ENCODE data around the gene JPH3.

The JPH3 gene

DNA sequence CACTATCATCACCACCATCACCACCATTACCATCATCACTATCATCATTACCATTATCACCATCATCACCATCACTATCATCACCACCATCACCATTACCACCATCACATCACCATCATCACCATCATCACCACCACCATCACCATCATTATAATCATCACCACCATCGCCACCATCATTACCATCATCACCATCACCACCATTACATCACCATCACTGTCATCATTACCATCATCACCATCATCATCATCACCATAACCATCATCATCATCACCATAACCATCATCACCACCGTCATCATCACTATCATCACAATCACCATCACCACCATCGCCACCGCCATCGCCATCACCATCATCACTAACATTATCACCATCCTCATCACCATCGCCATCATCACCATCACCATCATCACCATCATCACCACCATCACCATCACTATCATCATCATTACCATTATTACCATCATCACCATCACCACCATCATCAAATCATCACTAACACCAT is 4.9 kb upstream of the JPH3 start:
- no peaks in the 10 kb centered on the region for H3K4me1 ChIP-seq (ENCODE audit: control insufficient read depth, low read length)
- H3K79me2 ChIP-seq (ENCODE audit: control insufficient read depth, low read length) = no peaks in the 10 kb centered on the region
- H3K27me3 ChIP-seq (ENCODE audit: control insufficient read depth, low read length) = peaks cover 17% of the 10 kb centered on the region
- no peak overlapping the region for H3K27ac ChIP-seq (ENCODE audit: low read depth, low read length)
- H3F3A ChIP-seq (ENCODE audit: control insufficient read depth, insufficient read depth) = no peaks in the 10 kb centered on the region
- no peak overlapping the region for H3K4me2 ChIP-seq (ENCODE audit: low read length)
- no peaks in the 10 kb centered on the region for H3K9me2 ChIP-seq (replicated peaks; ENCODE audit: control insufficient read depth, low read length)
- H4K20me1 ChIP-seq (ENCODE audit: control insufficient read depth, insufficient read depth, low read depth, low read length) = no peaks in the 10 kb centered on the region
- no peaks in the 10 kb centered on the region for H3K9me3 ChIP-seq (ENCODE audit: control insufficient read depth, insufficient read depth, low read length)
- no peak overlapping the region for H3K4me3 ChIP-seq (ENCODE audit: low read length)
- TF ChIP-seq, protein P1, sequence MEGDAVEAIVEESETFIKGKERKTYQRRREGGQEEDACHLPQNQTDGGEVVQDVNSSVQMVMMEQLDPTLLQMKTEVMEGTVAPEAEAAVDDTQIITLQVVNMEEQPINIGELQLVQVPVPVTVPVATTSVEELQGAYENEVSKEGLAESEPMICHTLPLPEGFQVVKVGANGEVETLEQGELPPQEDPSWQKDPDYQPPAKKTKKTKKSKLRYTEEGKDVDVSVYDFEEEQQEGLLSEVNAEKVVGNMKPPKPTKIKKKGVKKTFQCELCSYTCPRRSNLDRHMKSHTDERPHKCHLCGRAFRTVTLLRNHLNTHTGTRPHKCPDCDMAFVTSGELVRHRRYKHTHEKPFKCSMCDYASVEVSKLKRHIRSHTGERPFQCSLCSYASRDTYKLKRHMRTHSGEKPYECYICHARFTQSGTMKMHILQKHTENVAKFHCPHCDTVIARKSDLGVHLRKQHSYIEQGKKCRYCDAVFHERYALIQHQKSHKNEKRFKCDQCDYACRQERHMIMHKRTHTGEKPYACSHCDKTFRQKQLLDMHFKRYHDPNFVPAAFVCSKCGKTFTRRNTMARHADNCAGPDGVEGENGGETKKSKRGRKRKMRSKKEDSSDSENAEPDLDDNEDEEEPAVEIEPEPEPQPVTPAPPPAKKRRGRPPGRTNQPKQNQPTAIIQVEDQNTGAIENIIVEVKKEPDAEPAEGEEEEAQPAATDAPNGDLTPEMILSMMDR (IDR thresholded peaks at IDR 0.05; ENCODE audit: low read depth, low read length, poor library complexity, severe bottlenecking) = no peak
- TF ChIP-seq EZH2phosphoT487 (IDR thresholded peaks at IDR 0.05; ENCODE audit: borderline replicate concordance, low read length) = no peak
- H3K36me3 ChIP-seq (ENCODE audit: control insufficient read depth, low read length) = no peaks in the 10 kb centered on the region

DNA sequence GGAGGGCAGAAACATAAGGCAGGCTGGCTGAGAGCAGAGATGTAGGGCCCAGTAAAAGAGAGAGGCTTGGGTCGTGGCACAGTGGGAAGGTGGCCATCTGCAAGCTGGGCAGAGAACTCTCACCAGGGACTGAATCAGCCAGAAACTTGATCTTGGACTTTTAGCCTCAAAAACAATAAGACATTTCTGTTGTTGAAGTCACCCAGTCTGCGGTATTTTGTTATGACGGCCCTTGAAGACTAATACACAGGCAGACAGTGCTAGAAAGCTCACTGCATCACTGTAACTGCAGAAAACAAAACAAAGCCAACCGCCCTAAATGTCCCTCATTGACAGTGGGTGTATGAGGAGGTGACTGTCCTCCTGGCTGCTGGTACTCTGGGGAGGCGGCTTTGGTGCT is 3.9 kb upstream of the JPH3 start:
- Histone ChIP-seq H3K4me1 (ENCODE audit: control insufficient read depth, low read length) (no peaks in the 10 kb centered on the region), H3K27me3 (ENCODE audit: control insufficient read depth, low read length) (peaks cover 17% of the 10 kb centered on the region)

DNA sequence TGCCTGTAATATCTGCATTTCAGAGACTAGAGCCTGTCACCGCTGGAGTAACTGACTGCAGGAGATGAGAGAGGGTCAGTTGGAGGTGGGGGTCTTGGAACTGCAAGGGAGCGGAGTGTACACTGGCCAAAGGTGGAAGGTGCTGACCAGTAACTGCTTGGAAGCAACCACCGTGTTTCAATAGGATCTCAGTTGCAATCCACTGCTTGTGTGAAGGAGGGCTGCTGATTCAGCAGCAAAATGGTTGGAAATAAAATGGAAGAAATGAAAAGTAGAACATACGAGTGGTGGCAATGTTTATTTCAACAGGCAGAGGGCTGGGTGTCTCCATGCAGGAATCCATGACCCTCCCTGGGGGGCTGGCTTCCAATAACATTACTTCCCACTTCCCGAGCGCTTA is 2.1 kb upstream of the JPH3 start:
- H3K79me2 ChIP-seq (ENCODE audit: control insufficient read depth, low read length) = no peaks in the 10 kb centered on the region
- H3K9me3 ChIP-seq (ENCODE audit: control insufficient read depth, insufficient read depth, low read length) = no peaks in the 10 kb centered on the region
- no peaks in the 10 kb centered on the region for H4K20me1 ChIP-seq (ENCODE audit: control insufficient read depth, insufficient read depth, low read depth, low read length)
- peaks cover 17% of the 10 kb centered on the region for H3K27me3 ChIP-seq (ENCODE audit: control insufficient read depth, low read length)
- no peak overlapping the region for H3K4me3 ChIP-seq (ENCODE audit: low read length)
- no peaks in the 10 kb centered on the region for H3F3A ChIP-seq (ENCODE audit: control insufficient read depth, insufficient read depth)
- H3K9me2 ChIP-seq (replicated peaks; ENCODE audit: control insufficient read depth, low read length) = no peaks in the 10 kb centered on the region
- TF ChIP-seq EZH2phosphoT487 (IDR thresholded peaks at IDR 0.05; ENCODE audit: borderline replicate concordance, low read length) = no peak
- TF ChIP-seq, protein P1 (IDR thresholded peaks at IDR 0.05; ENCODE audit: low read depth, low read length, poor library complexity, severe bottlenecking) = no peak
- H3K4me1 ChIP-seq (ENCODE audit: control insufficient read depth, low read length) = no peaks in the 10 kb centered on the region
- H3K36me3 ChIP-seq (ENCODE audit: control insufficient read depth, low read length) = no peaks in the 10 kb centered on the region
- H3K27ac ChIP-seq (ENCODE audit: low read depth, low read length) = no peak overlapping the region
- no peak overlapping the region for H3K4me2 ChIP-seq (ENCODE audit: low read length)

More for the DNA sequence above, 3.9 kb upstream of the JPH3 start:
- Histone ChIP-seq H3K36me3 (ENCODE audit: control insufficient read depth, low read length) (no peaks in the 10 kb centered on the region), H3K4me3 (ENCODE audit: low read length) (no peak overlapping the region), H3K9me3 (ENCODE audit: control insufficient read depth, insufficient read depth, low read length) (no peaks in the 10 kb centered on the region), H3K9me2 (replicated peaks; ENCODE audit: control insufficient read depth, low read length) (no peaks in the 10 kb centered on the region), H3K4me2 (ENCODE audit: low read length) (no peak overlapping the region), H3K79me2 (ENCODE audit: control insufficient read depth, low read length) (no peaks in the 10 kb centered on the region), H4K20me1 (ENCODE audit: control insufficient read depth, insufficient read depth, low read depth, low read length) (no peaks in the 10 kb centered on the region), H3K27ac (ENCODE audit: low read depth, low read length) (no peak overlapping the region), H3F3A (ENCODE audit: control insufficient read depth, insufficient read depth) (no peaks in the 10 kb centered on the region)
- TF ChIP-seq, protein P1 (IDR thresholded peaks at IDR 0.05; ENCODE audit: low read depth, low read length, poor library complexity, severe bottlenecking) = no peak
- TF ChIP-seq EZH2phosphoT487 (IDR thresholded peaks at IDR 0.05; ENCODE audit: borderline replicate concordance, low read length) = no peak

Data from DOHH2 (cell line).